GM19238 (cell line): ENCODE measurements around the gene CD59.
A peak's percentile ranks its signal among the peaks of the same experiment; 100 is the strongest.
"Not testable (repeated sequence)": the region's sequence is repeated elsewhere in the genome, so short reads cannot be mapped to it uniquely, and the experiment has no call there.

Experiments
- DNase-seq: peaks from one replicate; pipeline ENCODE4 v3.0.0; 2011; ENCODE audit warnings: low spot score; ENCODE audit not compliant: insufficient read length

CD59 gene

GRCh38 chr11:33743291-33743690 is 7.1 kb upstream of the CD59 start:
- DNase-seq = no peak

GRCh38 chr11:33742249-33742851 is 6.1 kb upstream of the CD59 start:
- DNase-seq = no peak

- DNase-seq = no peak
Observed at GRCh38 chr11:33741806-33742205, 5.6 kb upstream of the CD59 start.

- DNase-seq = no peak
Observed at GRCh38 chr11:33737362-33737821, 1.2 kb upstream of the CD59 start.

- DNase-seq = peak; percentile 27
Observed at GRCh38 chr11:33735271-33736147, 714 bp downstream of the CD59 start.

- no peak for DNase-seq
Observed at GRCh38 chr11:33734441-33735270, 1.6 kb downstream of the CD59 start.

- DNase-seq = no peak
Observed at GRCh38 chr11:33733980-33734379, 2.2 kb downstream of the CD59 start.

GRCh38 chr11:33731723-33732531 is 4.3 kb downstream of the CD59 start:
- DNase-seq = no peak

- no peak for DNase-seq
Observed at GRCh38 chr11:33730716-33731115, 5.5 kb downstream of the CD59 start.

- DNase-seq = not testable (repeated sequence)
Observed at GRCh38 chr11:33729072-33729664, 7.1 kb downstream of the CD59 start.

- DNase-seq = not testable (repeated sequence)
Observed at GRCh38 chr11:33727539-33727938, 8.7 kb downstream of the CD59 start.

GRCh38 chr11:33725496-33725895 is 10.7 kb downstream of the CD59 start:
- DNase-seq = no peak

GRCh38 chr11:33724644-33725035 is 11.6 kb downstream of the CD59 start:
- DNase-seq = no peak

GRCh38 chr11:33723238-33723881 is 12.9 kb downstream of the CD59 start:
- no peak for DNase-seq

GRCh38 chr11:33722590-33723234 is 13.5 kb downstream of the CD59 start:
- no peak for DNase-seq

- DNase-seq = no peak
Observed at GRCh38 chr11:33721984-33722383, 14.2 kb downstream of the CD59 start.

GRCh38 chr11:33721426-33721825 is 14.8 kb downstream of the CD59 start:
- no peak for DNase-seq

GRCh38 chr11:33719587-33719986 is 16.6 kb downstream of the CD59 start:
- DNase-seq = no peak

- DNase-seq = no peak
Observed at GRCh38 chr11:33718440-33718839, 17.8 kb downstream of the CD59 start.

GRCh38 chr11:33716243-33716642 is 20.0 kb downstream of the CD59 start:
- DNase-seq = no peak
